22Rv1 (cell line): ENCODE data around the gene SCN5A.

Experiments used
- CTCF ChIP-seq: fragments of 450-650 bp; IDR thresholded peaks from 2 replicates; pipeline ENCODE4 v1.5.1; 2017; ENCODE audit warnings: mild to moderate bottlenecking
- ZFX ChIP-seq: fragments of 450-650 bp; IDR thresholded peaks from 2 replicates; pipeline ENCODE4 v1.6.1; 2017; ENCODE audit warnings: antibody characterized with exemption, borderline replicate concordance

GRCh38 chr3:38545983-38546382 is 103.5 kb downstream of the SCN5A start:
- TF ChIP-seq CTCF, result no peak
- no peak for TF ChIP-seq ZFX
